Left ventricle myocardium inferior (tissue), 1 donor: ENCODE results near the gene TMEM184B. TPM values are rescaled to one million over a fixed set of nuclear protein-coding genes. Genes with fewer than 3 reads are reported as not detected.

Experiments used
- DNase-seq: peaks from one replicate; pipeline ENCODE4 v3.0.0-alpha.2; 2020
- H3K27ac ChIP-seq: fragments of 200-600 bp; replicated peaks from 2 replicates; pipeline ENCODE4 v1.8.0; 2021
- H3K27me3 ChIP-seq: fragments of 200-600 bp; 2 replicates; pipeline ENCODE4 v1.8.0; 2021; ENCODE audit warnings: low read depth
- H3K36me3 ChIP-seq: fragments of 200-600 bp; 2 replicates; pipeline ENCODE4 v1.8.0; 2021
- H3K4me1 ChIP-seq: fragments of 200-600 bp; 2 replicates; pipeline ENCODE4 v1.8.0; 2021
- H3K4me3 ChIP-seq: fragments of 200-600 bp; 2 replicates; pipeline ENCODE4 v1.8.0; 2021; ENCODE audit warnings: mild to moderate bottlenecking, moderate library complexity
- H3K9me3 ChIP-seq: fragments of 200-600 bp; replicated peaks from 2 replicates; pipeline ENCODE4 v1.8.0; 2021
- CTCF ChIP-seq: fragments of 200-600 bp; IDR thresholded peaks from 2 replicates; pipeline ENCODE4 v1.8.0; 2021; ENCODE audit warnings: antibody characterized with exemption, mild to moderate bottlenecking, borderline replicate concordance
- intact Hi-C: fragments of 100-400 bp; cut with micrococcal nuclease; formaldehyde crosslinking; loops from one replicate; pipeline ENCODE4 v1.11.0; 2022
- total RNA-seq: library from RNA; stranded (reverse); fragmentation: NEBNext Ultra II Directional; extraction: Animal tissue kit (Norgen Biotek cat#: 25700); gene quantifications from one replicate; pipeline ENCODE4 v1.2.1, GENCODE V29; 2021
- donor health status: DM: no; HTN: yes; CAD: no; lungs with severe emphysema.

The TMEM184B gene
- total RNA-seq, 1 donor from 2014 or later = 50.6 TPM

GRCh38 chr22:38264322-38264843, 8.4 kb downstream of the TMEM184B start:
- H3K4me1 ChIP-seq = peaks cover 98% of the 10 kb centered on the region
- no peak overlapping the region for H3K4me3 ChIP-seq
- no peaks in the 10 kb centered on the region for H3K9me3 ChIP-seq
- H3K27me3 ChIP-seq = no peaks in the 10 kb centered on the region
- DNase-seq = no peak
- no peak for TF ChIP-seq CTCF
- peak overlapping the region; percentile 97 for H3K27ac ChIP-seq
- H3K36me3 ChIP-seq = no peaks in the 10 kb centered on the region
- intact Hi-C loops = no loop called here

- Histone ChIP-seq H3K4me1 (peaks cover 98% of the 10 kb centered on the region), H3K4me3 (no peak overlapping the region), H3K9me3 (no peaks in the 10 kb centered on the region), H3K27ac (peak overlapping the region; percentile 74), H3K27me3 (no peaks in the 10 kb centered on the region), H3K36me3 (no peaks in the 10 kb centered on the region)
- peak; percentile 50 for DNase-seq
- peak; percentile 67 for TF ChIP-seq CTCF
- intact Hi-C loops = no loop called here
Measured at GRCh38 chr22:38262051-38262795, 10.6 kb downstream of the TMEM184B start.

- peaks cover 98% of the 10 kb centered on the region for H3K4me1 ChIP-seq
- no peak for TF ChIP-seq CTCF
- no peaks in the 10 kb centered on the region for H3K9me3 ChIP-seq
- DNase-seq = no peak
- peak overlapping the region; percentile 8 for H3K4me3 ChIP-seq
- H3K36me3 ChIP-seq = no peaks in the 10 kb centered on the region
- intact Hi-C loops = no loop called here
- no peaks in the 10 kb centered on the region for H3K27me3 ChIP-seq
- H3K27ac ChIP-seq = peak overlapping the region; percentile 74
Measured at GRCh38 chr22:38260761-38261681, 11.8 kb downstream of the TMEM184B start.

GRCh38 chr22:38259370-38259769, 13.4 kb downstream of the TMEM184B start:
- Histone ChIP-seq H3K36me3 (no peaks in the 10 kb centered on the region), H3K27me3 (no peaks in the 10 kb centered on the region), H3K4me1 (peaks cover 96% of the 10 kb centered on the region), H3K4me3 (no peak overlapping the region), H3K9me3 (no peaks in the 10 kb centered on the region), H3K27ac (peak overlapping the region; percentile 74)
- DNase-seq = no peak
- intact Hi-C loops = no loop called here
- TF ChIP-seq CTCF = no peak

- peaks cover 96% of the 10 kb centered on the region for H3K4me1 ChIP-seq
- intact Hi-C loops = no loop called here
- no peaks in the 10 kb centered on the region for H3K27me3 ChIP-seq
- DNase-seq = peak; percentile 79
- H3K9me3 ChIP-seq = no peaks in the 10 kb centered on the region
- H3K36me3 ChIP-seq = no peaks in the 10 kb centered on the region
- H3K27ac ChIP-seq = peak overlapping the region; percentile 74
- TF ChIP-seq CTCF = no peak
- no peak overlapping the region for H3K4me3 ChIP-seq
Measured at GRCh38 chr22:38258895-38259294, 13.9 kb downstream of the TMEM184B start.
